C4-2B (cell line): ENCODE data around the gene ADARB2.

Source experiments
- CTCF ChIP-seq: fragments of 450-650 bp; conservative IDR thresholded peaks from 2 replicates; pipeline ENCODE4 v1.5.1; 2017; ENCODE audit warnings: mild to moderate bottlenecking
- ZFX ChIP-seq: fragments of 450-650 bp; IDR thresholded peaks from 2 replicates; pipeline ENCODE4 v1.6.1; 2017

GRCh38 chr10:1183033-1183396 is 554.3 kb downstream of the ADARB2 start:
- TF ChIP-seq CTCF = no peak
- TF ChIP-seq ZFX = no peak
